Right atrium auricular region (tissue), 2 donors: ENCODE data around the gene CAMTA1. TPM values are rescaled to one million over a fixed set of nuclear protein-coding genes. Genes with fewer than 3 reads are reported as not detected.

ENCODE experiments used
- DNase-seq: peaks from one replicate; pipeline ENCODE4 v3.0.0-alpha.2; 2019; ENCODE audit warnings: low spot score
- H3K27ac ChIP-seq, 2 donors: fragments of 200-600 bp; sonication (generic); 1 replicate in 1 of 2; 2 replicates in 1 of 2; pipeline ENCODE4 v1.5.1; 2016 to 2019
- H3K27me3 ChIP-seq, 2 donors: fragments of 200-600 bp; sonication (generic); one replicate each; pipeline versions ENCODE4 v1.5.1 to v1.6.0; 2017 to 2019
- H3K36me3 ChIP-seq: fragments of 200-600 bp; sonication (generic); one replicate; pipeline ENCODE4 v1.5.1; 2016
- H3K4me1 ChIP-seq, 2 donors: fragments of 200-600 bp; sonication (generic); one replicate each; pipeline versions ENCODE4 v1.5.1 to v1.6.0; 2017 to 2019
- H3K4me3 ChIP-seq, 2 donors: fragments of 200-600 bp; sonication (generic); 1 replicate in 1 of 2; 2 replicates in 1 of 2; pipeline ENCODE4 v1.5.1; 2017 to 2019; ENCODE audit warnings: mild to moderate bottlenecking in 1 of 2, moderate library complexity in 1 of 2
- H3K9me3 ChIP-seq, 2 donors: fragments of 200-600 bp; sonication (generic); one replicate each; pipeline ENCODE4 v1.5.1; 2019
- total RNA-seq, 2 donors: library from RNA; depleted of rRNA; stranded (reverse); fragments of >200 nt; gene quantifications; one replicate each; pipeline ENCODE4 v1.1.0, GENCODE V29; 2016
- TF ChIP-seq, protein P1 (sequence below), 2 donors: fragments of 200-600 bp; sonication (generic); IDR thresholded peaks; one replicate each; pipeline ENCODE4 v1.5.1; 2019; ENCODE audit warnings: antibody characterized with exemption in 2 of 2

The CAMTA1 gene
- total RNA-seq, 2 donors from 2014 or later, result 132 to 190 TPM

DNA sequence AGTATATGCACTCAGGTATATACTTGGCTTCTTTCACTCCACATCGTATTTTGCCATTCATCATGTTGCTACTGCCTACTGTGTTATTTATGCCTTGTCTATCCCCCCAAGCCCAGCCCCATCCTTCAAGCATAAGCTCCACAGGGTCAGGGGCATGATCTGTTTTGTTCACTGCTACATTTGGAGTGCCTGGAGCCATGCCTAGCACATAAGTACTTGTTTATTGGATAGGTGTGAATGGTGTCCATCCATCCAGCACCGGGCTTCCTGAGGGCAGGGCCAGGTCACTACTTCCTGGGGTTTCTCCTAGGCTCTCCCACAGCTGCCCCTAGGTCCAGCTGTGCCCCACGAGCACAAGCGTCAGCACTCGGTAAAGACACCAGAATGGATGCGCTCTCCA, 696.8 kb downstream of the CAMTA1 start:
- Histone ChIP-seq H3K27me3 (no peaks in the 10 kb centered on the region), H3K9me3 (no peaks in the 10 kb centered on the region), H3K27ac (peak overlapping the region; percentile 61 to 64), H3K4me1 (peaks cover 0 to 36% of the 10 kb centered on the region in 2 donors), H3K4me3 (no peak overlapping the region), H3K36me3 (no peaks in the 10 kb centered on the region)
- TF ChIP-seq, protein P1, sequence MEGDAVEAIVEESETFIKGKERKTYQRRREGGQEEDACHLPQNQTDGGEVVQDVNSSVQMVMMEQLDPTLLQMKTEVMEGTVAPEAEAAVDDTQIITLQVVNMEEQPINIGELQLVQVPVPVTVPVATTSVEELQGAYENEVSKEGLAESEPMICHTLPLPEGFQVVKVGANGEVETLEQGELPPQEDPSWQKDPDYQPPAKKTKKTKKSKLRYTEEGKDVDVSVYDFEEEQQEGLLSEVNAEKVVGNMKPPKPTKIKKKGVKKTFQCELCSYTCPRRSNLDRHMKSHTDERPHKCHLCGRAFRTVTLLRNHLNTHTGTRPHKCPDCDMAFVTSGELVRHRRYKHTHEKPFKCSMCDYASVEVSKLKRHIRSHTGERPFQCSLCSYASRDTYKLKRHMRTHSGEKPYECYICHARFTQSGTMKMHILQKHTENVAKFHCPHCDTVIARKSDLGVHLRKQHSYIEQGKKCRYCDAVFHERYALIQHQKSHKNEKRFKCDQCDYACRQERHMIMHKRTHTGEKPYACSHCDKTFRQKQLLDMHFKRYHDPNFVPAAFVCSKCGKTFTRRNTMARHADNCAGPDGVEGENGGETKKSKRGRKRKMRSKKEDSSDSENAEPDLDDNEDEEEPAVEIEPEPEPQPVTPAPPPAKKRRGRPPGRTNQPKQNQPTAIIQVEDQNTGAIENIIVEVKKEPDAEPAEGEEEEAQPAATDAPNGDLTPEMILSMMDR (IDR thresholded peaks at IDR 0.05), result no peak
- no peak for DNase-seq

DNA sequence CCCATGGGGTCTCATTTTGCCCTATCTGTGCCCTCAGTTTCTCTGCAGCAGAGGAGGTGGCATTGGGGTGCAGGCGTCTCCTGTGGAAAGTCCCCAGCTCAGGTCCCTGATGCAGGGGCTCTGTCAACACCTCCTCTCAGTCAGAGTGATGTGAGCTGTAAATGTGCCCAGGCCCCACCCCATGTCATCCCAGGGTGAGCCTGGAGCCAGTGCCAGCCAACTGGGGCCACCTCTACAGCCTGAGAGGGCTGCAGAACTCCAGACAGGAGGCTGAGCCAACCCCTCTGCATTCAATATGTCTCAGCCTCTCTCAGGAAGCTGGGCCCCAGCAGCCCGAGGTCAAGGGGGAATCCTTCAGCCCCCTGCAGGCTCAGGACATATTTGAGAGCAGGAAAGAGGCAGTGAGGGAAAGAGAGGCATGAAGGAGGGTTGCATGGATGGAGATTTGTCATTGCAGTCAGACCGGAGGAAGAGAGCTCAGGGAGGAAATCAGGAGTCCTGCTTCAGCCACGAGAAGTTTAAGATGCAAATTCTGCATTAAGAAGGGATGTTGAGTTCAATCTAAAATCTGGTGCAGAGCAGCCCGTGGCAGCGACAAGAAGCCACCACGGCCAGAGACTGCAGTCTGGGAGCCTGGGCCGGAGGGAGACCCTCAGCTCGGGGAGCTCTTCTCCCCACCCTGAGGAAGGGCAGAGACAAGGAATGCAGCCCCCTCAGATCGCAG, 697.7 kb downstream of the CAMTA1 start:
- no peak overlapping the region for H3K4me3 ChIP-seq
- H3K9me3 ChIP-seq, result no peaks in the 10 kb centered on the region
- no peak for DNase-seq
- H3K27me3 ChIP-seq, result no peaks in the 10 kb centered on the region
- TF ChIP-seq, protein P1 (IDR thresholded peaks at IDR 0.05), result no peak
- peak overlapping the region; percentile 61 to 64 for H3K27ac ChIP-seq
- no peaks in the 10 kb centered on the region for H3K36me3 ChIP-seq
- peaks cover 0 to 28% of the 10 kb centered on the region in 2 donors for H3K4me1 ChIP-seq

DNA sequence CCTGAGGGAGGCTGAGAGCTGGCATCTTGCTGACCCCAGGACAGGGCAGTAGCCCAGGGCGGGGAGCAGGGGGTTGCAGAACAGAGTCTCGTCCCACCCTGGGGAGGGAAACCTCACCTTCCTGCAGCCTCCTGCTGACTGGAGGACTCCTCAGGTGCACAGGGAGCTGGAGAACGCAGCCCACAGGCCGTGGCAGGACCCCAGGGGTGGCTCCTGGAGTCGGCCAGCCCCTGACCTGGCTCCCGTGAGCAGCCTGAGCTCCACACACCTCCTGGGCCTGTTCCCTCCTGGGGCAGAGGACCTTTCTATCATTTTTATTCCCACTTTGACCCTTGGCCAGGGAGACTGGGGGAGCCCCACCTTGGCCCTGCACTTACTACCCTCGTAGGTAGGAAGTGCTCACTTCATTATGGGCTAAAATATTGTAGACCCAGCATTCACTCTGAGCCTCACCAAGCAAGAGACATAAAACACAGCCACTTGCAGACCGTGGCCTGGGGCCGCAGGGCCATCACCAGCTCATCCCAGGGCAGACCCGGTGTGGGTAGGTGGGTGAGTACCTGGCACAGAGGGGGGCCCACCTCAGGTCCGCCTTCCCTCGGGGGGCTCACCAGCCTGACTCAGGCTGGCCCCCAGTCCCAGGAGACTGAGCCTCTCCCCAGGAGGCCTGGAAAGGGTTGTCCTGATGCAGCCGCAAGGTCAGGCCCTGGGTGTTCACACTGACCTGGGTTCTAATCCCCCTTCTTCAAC, 698.6 kb downstream of the CAMTA1 start:
- Histone ChIP-seq H3K36me3 (no peaks in the 10 kb centered on the region), H3K4me1 (peaks cover 0 to 20% of the 10 kb centered on the region in 2 donors), H3K27ac (no peak overlapping the region), H3K4me3 (no peak overlapping the region), H3K9me3 (no peaks in the 10 kb centered on the region), H3K27me3 (no peaks in the 10 kb centered on the region)
- TF ChIP-seq, protein P1 (IDR thresholded peaks at IDR 0.05), result no peak
- DNase-seq, result no peak

DNA sequence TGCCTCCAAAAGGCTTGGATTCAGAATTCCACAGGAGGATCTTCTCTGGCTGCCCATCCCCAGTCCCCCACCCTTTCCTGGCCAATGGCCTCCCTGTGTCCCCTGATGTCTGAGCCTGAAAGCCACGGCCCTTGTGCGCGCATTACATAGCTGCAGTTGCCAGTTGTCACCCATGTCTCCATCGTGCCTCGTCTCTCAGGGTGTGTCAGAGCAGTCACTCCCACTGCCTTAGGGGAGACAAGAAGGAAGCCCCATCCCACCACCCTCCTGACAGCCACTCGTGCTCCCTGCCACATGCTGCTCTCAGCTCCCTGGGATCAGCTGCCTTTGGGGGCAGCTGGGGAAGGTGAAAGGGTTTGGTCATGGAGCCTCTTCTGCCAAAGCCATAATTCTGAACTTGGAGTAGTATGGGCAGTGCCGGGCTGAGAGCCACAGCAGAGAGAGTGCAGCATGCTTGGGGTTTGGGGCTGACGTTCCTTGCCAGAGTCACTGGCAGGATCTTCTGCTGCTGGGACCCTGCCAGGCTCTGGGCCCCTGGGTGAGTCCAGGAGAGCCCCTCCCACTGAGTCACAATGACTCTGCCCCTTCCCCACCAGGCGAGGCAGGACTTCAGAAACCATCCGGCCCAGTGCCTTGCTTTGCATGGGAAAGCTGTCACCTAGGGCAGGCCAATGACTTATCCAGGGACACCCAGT, 700.0 kb downstream of the CAMTA1 start:
- H3K36me3 ChIP-seq, result no peaks in the 10 kb centered on the region
- TF ChIP-seq, protein P1 (IDR thresholded peaks at IDR 0.05), result no peak
- no peak for DNase-seq

DNA sequence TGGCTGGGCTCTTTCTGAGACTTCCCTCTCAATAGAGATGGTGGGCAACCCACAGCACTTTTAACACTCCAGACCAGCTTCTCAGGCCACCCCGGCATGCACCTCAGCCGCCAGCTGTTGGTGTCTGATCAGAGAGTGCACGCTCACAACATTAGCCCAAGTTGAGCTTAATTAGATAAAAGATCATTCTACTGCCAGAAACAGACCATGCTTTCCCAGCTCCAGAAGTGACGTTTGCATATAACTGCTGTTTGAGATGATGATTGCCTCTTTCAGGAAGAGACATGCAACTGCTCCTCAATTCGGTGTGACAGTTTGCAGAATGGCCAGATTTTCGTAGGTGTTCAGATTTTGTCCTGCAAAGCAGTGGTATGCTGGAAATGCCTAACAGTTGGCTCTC, 700.6 kb downstream of the CAMTA1 start:
- Histone ChIP-seq H3K4me1 (peaks cover 0 to 15% of the 10 kb centered on the region in 2 donors), H3K4me3 (no peak overlapping the region), H3K36me3 (no peaks in the 10 kb centered on the region), H3K27ac (no peak overlapping the region), H3K9me3 (no peaks in the 10 kb centered on the region), H3K27me3 (no peaks in the 10 kb centered on the region)
- TF ChIP-seq, protein P1 (IDR thresholded peaks at IDR 0.05), result no peak
- DNase-seq, result no peak

More for the DNA sequence above, 700.0 kb downstream of the CAMTA1 start:
- H3K4me3 ChIP-seq, result no peak overlapping the region
- H3K4me1 ChIP-seq, result peaks cover 0 to 15% of the 10 kb centered on the region in 2 donors
- H3K27ac ChIP-seq, result no peak overlapping the region
- H3K9me3 ChIP-seq, result no peaks in the 10 kb centered on the region
- no peaks in the 10 kb centered on the region for H3K27me3 ChIP-seq
